ENCODE results near the gene GIGYF2. TPM values are rescaled to one million over a fixed set of nuclear protein-coding genes. Genes with fewer than 3 reads are reported as not detected.
A peak's percentile ranks its signal among the peaks of the same experiment; 100 is the strongest.

GIGYF2 gene
- total and polyA plus RNA-seq, 2 of the 13 experiments (the other 11 are each of a cell fraction or from before 2014, with no cell fraction given), result 44.9 to 73.5 TPM

DNA sequence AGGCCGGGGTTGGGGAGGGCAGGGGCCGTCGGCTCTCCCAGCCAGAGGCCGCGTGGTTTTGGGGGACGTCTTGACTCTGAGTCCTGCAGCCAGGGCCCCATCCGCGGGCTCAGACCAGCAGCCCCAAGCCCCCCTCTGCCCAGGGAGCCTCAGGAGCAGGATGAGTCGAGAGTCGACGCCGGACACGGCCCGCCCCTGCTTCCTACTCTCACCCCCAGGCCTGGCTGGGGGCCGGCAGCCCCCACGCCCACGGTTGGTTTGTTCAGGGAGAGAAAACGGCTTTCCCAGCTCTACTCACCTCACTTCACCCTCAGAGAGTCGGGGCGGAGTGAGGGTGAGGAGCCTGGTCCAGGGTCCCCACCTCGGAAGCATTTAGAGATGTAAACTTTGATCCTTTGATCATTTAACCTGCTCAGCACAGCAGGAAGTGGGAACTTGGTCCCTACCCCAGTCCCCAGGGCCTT, 179.9 kb downstream of the GIGYF2 start (continued):
- TF ChIP-seq, protein P1, sequence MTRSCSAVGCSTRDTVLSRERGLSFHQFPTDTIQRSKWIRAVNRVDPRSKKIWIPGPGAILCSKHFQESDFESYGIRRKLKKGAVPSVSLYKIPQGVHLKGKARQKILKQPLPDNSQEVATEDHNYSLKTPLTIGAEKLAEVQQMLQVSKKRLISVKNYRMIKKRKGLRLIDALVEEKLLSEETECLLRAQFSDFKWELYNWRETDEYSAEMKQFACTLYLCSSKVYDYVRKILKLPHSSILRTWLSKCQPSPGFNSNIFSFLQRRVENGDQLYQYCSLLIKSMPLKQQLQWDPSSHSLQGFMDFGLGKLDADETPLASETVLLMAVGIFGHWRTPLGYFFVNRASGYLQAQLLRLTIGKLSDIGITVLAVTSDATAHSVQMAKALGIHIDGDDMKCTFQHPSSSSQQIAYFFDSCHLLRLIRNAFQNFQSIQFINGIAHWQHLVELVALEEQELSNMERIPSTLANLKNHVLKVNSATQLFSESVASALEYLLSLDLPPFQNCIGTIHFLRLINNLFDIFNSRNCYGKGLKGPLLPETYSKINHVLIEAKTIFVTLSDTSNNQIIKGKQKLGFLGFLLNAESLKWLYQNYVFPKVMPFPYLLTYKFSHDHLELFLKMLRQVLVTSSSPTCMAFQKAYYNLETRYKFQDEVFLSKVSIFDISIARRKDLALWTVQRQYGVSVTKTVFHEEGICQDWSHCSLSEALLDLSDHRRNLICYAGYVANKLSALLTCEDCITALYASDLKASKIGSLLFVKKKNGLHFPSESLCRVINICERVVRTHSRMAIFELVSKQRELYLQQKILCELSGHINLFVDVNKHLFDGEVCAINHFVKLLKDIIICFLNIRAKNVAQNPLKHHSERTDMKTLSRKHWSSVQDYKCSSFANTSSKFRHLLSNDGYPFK (CRISPR knock-in tag; IDR thresholded peaks at IDR 0.05; ENCODE audit: borderline replicate concordance), result no peak
- TF ChIP-seq ZNF207 (IDR thresholded peaks at IDR 0.05; ENCODE audit: borderline replicate concordance), result no peak
- TF ChIP-seq HNF4G (IDR thresholded peaks at IDR 0.05; ENCODE audit: borderline replicate concordance, low read depth, low read length), result peak; percentile 18; the same call in 1 of the 2 replicates
- TF ChIP-seq HNF4G (CRISPR knock-in tag; IDR thresholded peaks at IDR 0.05; ENCODE audit: borderline replicate concordance, low read depth), result no peak; the same call in 1 of the 2 replicates
- TF ChIP-seq, protein P2, sequence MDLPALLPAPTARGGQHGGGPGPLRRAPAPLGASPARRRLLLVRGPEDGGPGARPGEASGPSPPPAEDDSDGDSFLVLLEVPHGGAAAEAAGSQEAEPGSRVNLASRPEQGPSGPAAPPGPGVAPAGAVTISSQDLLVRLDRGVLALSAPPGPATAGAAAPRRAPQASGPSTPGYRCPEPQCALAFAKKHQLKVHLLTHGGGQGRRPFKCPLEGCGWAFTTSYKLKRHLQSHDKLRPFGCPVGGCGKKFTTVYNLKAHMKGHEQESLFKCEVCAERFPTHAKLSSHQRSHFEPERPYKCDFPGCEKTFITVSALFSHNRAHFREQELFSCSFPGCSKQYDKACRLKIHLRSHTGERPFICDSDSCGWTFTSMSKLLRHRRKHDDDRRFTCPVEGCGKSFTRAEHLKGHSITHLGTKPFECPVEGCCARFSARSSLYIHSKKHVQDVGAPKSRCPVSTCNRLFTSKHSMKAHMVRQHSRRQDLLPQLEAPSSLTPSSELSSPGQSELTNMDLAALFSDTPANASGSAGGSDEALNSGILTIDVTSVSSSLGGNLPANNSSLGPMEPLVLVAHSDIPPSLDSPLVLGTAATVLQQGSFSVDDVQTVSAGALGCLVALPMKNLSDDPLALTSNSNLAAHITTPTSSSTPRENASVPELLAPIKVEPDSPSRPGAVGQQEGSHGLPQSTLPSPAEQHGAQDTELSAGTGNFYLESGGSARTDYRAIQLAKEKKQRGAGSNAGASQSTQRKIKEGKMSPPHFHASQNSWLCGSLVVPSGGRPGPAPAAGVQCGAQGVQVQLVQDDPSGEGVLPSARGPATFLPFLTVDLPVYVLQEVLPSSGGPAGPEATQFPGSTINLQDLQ (CRISPR knock-in tag; IDR thresholded peaks at IDR 0.05), result no peak
- TF ChIP-seq THAP11 (CRISPR knock-in tag; IDR thresholded peaks at IDR 0.05), result 0 out of 2 replicates have a peak, but pooled peaks have one; percentile 21
- no peak for TF ChIP-seq ARID2 (CRISPR knock-in tag; IDR thresholded peaks at IDR 0.05; ENCODE audit: borderline replicate concordance)
- TF ChIP-seq ZBTB3 (CRISPR knock-in tag; IDR thresholded peaks at IDR 0.05; ENCODE audit: borderline replicate concordance, low read depth), result no peak
- no peak for TF ChIP-seq ZNF34 (CRISPR knock-in tag; IDR thresholded peaks at IDR 0.05; ENCODE audit: borderline replicate concordance)
- no peak for TF ChIP-seq U2AF1 (optimal IDR thresholded peaks at IDR 0.05; ENCODE audit: low read depth, low read length)
- no peak for TF ChIP-seq CREBL2 (CRISPR knock-in tag; IDR thresholded peaks at IDR 0.05; ENCODE audit: borderline replicate concordance)
- TF ChIP-seq, protein P3, sequence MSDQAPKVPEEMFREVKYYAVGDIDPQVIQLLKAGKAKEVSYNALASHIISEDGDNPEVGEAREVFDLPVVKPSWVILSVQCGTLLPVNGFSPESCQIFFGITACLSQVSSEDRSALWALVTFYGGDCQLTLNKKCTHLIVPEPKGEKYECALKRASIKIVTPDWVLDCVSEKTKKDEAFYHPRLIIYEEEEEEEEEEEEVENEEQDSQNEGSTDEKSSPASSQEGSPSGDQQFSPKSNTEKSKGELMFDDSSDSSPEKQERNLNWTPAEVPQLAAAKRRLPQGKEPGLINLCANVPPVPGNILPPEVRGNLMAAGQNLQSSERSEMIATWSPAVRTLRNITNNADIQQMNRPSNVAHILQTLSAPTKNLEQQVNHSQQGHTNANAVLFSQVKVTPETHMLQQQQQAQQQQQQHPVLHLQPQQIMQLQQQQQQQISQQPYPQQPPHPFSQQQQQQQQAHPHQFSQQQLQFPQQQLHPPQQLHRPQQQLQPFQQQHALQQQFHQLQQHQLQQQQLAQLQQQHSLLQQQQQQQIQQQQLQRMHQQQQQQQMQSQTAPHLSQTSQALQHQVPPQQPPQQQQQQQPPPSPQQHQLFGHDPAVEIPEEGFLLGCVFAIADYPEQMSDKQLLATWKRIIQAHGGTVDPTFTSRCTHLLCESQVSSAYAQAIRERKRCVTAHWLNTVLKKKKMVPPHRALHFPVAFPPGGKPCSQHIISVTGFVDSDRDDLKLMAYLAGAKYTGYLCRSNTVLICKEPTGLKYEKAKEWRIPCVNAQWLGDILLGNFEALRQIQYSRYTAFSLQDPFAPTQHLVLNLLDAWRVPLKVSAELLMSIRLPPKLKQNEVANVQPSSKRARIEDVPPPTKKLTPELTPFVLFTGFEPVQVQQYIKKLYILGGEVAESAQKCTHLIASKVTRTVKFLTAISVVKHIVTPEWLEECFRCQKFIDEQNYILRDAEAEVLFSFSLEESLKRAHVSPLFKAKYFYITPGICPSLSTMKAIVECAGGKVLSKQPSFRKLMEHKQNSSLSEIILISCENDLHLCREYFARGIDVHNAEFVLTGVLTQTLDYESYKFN (CRISPR knock-in tag; conservative IDR thresholded peaks at IDR 0.05), result peak; percentile 58
- TF ChIP-seq RFX3 (CRISPR knock-in tag; IDR thresholded peaks at IDR 0.05), result no peak
- 0 out of 2 replicates have a peak, but pooled peaks have one; percentile 38 for TF ChIP-seq CAMTA2 (CRISPR knock-in tag; IDR thresholded peaks at IDR 0.05; ENCODE audit: borderline replicate concordance)
- TF ChIP-seq CENPT (CRISPR knock-in tag; IDR thresholded peaks at IDR 0.05; ENCODE audit: low read depth), result no peak
- no peak for TF ChIP-seq JUN (CRISPR knock-in tag; IDR thresholded peaks at IDR 0.05)
- no peak for TF ChIP-seq NFIB (CRISPR knock-in tag; IDR thresholded peaks at IDR 0.05; ENCODE audit: borderline replicate concordance)
- TF ChIP-seq ZNF772 (CRISPR knock-in tag; IDR thresholded peaks at IDR 0.05), result 0 out of 2 replicates have a peak, but pooled peaks have one; percentile 21
- no peak for TF ChIP-seq LBX2 (CRISPR knock-in tag; IDR thresholded peaks at IDR 0.05; ENCODE audit: borderline replicate concordance)
- TF ChIP-seq FOXP1 (IDR thresholded peaks at IDR 0.05), result no peak
- no peak for TF ChIP-seq FOXP1 (CRISPR knock-in tag; IDR thresholded peaks at IDR 0.05)
